Activated CD8-positive, alpha-beta T cell treated with anti-CD3 and anti-CD28 coated beads for 36 hours (primary cell): ENCODE results near the gene ANGPTL8. TPM values are rescaled to one million over a fixed set of nuclear protein-coding genes. Genes with fewer than 3 reads are reported as not detected.
A peak's percentile ranks its signal among the peaks of the same experiment; 100 is the strongest.

Source experiments
- ATAC-seq: fragments of 200-7000 bp; cut with Tn5 transposase; one replicate; pipeline ENCODE4 v1.10.0; 2021; ENCODE audit warnings: mild to moderate bottlenecking, moderate library complexity
- CTCF ChIA-PET: fragments of 350-600 bp; sonication (Branson Sonifier 250); formaldehyde crosslinking; loops from one replicate; lab custom pipeline; 2021; ENCODE audit warnings: antibody characterized with exemption; lab: Charles Lee
- POLR2A ChIA-PET: fragments of 350-600 bp; sonication (Branson Sonifier 250); formaldehyde crosslinking; loops from one replicate; lab custom pipeline; 2021; ENCODE audit warnings: antibody characterized with exemption; lab: Charles Lee
- DNase-seq: peaks from one replicate; pipeline ENCODE4 v3.0.0-alpha.2; 2020
- H3K27ac Mint-ChIP-seq: one replicate; pipeline ENCODE4 v1.8.0; 2021; ENCODE audit warnings: mild to moderate bottlenecking, mixed read lengths
- H3K27me3 Mint-ChIP-seq: one replicate; pipeline ENCODE4 v1.8.0; 2021; ENCODE audit warnings: mixed read lengths
- H3K36me3 Mint-ChIP-seq: one replicate; pipeline ENCODE4 v1.8.0; 2021; ENCODE audit warnings: low read depth, mixed read lengths
- H3K4me1 Mint-ChIP-seq: one replicate; pipeline ENCODE4 v1.8.0; 2021; ENCODE audit warnings: low read depth, mixed read lengths
- H3K4me3 Mint-ChIP-seq: one replicate; pipeline ENCODE4 v1.8.0; 2021; ENCODE audit warnings: mild to moderate bottlenecking, moderate library complexity, mixed read lengths
- H3K9me3 Mint-ChIP-seq: one replicate; pipeline ENCODE4 v1.8.0; 2021; ENCODE audit warnings: mixed read lengths
- intact Hi-C: fragments of 100-400 bp; cut with micrococcal nuclease; formaldehyde crosslinking; loops from one replicate; pipeline ENCODE4 v1.10.0; 2022
- total RNA-seq, 2 experiments: library from RNA; stranded (reverse); gene quantifications; one replicate each; pipeline ENCODE4 v1.2.3, GENCODE V29; 2021
- TF ChIP-seq, protein P1 (sequence below): fragments of 200-600 bp; IDR thresholded peaks from one replicate; pipeline ENCODE4 v1.8.0; 2022; ENCODE audit warnings: antibody characterized with exemption, mild to moderate bottlenecking

The ANGPTL8 gene
- total RNA-seq, 2 experiments from 2014 or later = not detected

DNA sequence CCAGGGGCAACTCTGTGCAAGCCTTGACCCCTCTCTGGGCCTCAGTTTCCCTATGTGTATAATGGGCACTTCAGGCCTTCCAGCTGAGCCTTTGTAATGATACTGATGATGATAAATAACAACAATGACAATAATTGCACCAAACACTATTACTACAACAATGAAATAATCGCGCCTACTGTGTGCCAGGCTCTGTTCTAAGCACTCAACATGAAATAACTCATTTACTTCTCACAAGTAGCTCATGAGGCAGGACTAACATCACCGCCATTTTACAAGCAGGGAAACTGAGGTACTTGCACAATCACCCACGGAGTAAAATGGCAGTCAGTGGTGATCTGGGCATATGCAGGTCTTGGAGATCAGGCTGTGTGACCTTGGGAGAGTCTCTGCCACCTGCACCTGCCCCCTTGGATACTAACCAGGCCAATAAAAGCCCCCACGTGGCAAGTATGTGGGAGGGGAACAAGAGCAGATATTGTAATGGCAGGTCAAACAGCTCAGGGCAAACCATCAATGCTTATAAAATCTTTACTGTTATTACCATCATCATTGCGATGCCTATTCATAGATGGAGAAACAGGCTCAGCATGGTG is 540 bp upstream of the ANGPTL8 start:
- DNase-seq (no peak), ATAC-seq (no peak)
- Mint-ChIP-seq H3K9me3 (peaks cover 5% of the 10 kb centered on the region), H3K4me3 (no peak overlapping the region), H3K4me1 (peaks cover 5% of the 10 kb centered on the region), H3K27ac (no peak overlapping the region), H3K27me3 (peaks cover 9% of the 10 kb centered on the region), H3K36me3 (peaks cover 2% of the 10 kb centered on the region)
- POLR2A ChIA-PET = no interaction called here
- intact Hi-C loops = no loop called here
- CTCF ChIA-PET = interaction anchor here (2.1 kb wide), 1 partner anchor 243 kb away, joined by 6 read pairs; no protein-coding TSS in a partner anchor
- TF ChIP-seq, protein P1, sequence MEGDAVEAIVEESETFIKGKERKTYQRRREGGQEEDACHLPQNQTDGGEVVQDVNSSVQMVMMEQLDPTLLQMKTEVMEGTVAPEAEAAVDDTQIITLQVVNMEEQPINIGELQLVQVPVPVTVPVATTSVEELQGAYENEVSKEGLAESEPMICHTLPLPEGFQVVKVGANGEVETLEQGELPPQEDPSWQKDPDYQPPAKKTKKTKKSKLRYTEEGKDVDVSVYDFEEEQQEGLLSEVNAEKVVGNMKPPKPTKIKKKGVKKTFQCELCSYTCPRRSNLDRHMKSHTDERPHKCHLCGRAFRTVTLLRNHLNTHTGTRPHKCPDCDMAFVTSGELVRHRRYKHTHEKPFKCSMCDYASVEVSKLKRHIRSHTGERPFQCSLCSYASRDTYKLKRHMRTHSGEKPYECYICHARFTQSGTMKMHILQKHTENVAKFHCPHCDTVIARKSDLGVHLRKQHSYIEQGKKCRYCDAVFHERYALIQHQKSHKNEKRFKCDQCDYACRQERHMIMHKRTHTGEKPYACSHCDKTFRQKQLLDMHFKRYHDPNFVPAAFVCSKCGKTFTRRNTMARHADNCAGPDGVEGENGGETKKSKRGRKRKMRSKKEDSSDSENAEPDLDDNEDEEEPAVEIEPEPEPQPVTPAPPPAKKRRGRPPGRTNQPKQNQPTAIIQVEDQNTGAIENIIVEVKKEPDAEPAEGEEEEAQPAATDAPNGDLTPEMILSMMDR = no peak

DNA sequence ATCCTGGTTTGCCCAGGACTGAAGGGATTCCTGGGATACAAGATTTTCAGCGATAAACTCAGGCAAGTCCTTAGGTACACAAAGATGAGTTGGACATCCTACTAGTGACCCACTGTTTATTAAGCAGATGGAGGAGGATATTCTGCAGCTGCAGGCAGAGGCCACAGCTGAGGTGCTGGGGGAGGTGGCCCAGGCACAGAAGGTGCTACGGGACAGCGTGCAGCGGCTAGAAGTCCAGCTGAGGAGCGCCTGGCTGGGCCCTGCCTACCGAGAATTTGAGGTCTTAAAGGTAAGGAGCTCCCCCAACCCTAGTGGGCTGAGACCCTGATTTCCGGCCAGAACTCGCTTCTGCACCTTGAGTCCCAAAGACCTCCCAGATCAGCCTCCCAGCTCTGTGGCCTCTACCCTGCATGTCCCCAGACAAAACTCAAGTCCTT is 607 bp downstream of the ANGPTL8 start:
- H3K27ac Mint-ChIP-seq = no peak overlapping the region
- ATAC-seq (no peak), DNase-seq (no peak)
- CTCF ChIA-PET = interaction anchor here (2.1 kb wide), 1 partner anchor 242 kb away, joined by 6 read pairs; no protein-coding TSS in a partner anchor
- H3K36me3 Mint-ChIP-seq = peaks cover 2% of the 10 kb centered on the region
- H3K4me3 Mint-ChIP-seq = no peak overlapping the region
- POLR2A ChIA-PET = interaction anchor here (1.2 kb wide), 1 partner anchor 14 kb away, joined by 3 read pairs; no protein-coding TSS in a partner anchor
- peaks cover 5% of the 10 kb centered on the region for H3K4me1 Mint-ChIP-seq
- intact Hi-C loops = no loop called here
- TF ChIP-seq, protein P1 = no peak
- peaks cover 9% of the 10 kb centered on the region for H3K27me3 Mint-ChIP-seq
- peaks cover 5% of the 10 kb centered on the region for H3K9me3 Mint-ChIP-seq

DNA sequence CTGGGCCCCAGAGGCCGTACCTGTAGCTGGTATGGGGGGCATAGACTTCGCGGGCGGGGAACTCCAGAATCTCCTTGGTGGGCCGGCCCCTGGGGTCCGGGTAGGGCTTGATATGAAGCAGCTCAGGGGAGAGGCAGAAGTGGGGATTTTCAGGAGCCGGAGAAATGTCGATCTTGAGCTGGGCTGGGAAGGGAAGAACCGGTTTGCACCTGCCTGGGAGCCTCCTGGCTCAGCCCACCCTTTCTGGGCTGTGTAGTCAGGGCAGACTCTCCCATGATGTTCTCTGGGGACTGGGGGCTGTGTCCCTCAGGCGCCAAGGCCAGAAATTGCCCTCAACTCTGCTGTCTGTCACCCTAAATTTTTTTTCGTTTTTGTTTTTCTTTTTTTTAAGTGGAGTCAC is 2.6 kb downstream of the ANGPTL8 start:
- CTCF ChIA-PET = interaction anchor here (1.1 to 1.9 kb wide), 3 partner anchors 9 to 241 kb away, joined by 3 to 9 read pairs (median 4); partner anchors contain the start of gene LDLR
- Mint-ChIP-seq H3K27ac (no peak overlapping the region), H3K4me3 (no peak overlapping the region), H3K4me1 (peaks cover 5% of the 10 kb centered on the region), H3K9me3 (peaks cover 5% of the 10 kb centered on the region), H3K27me3 (peaks cover 14% of the 10 kb centered on the region), H3K36me3 (peaks cover 2% of the 10 kb centered on the region)
- TF ChIP-seq, protein P1 = no peak
- no peak for DNase-seq
- POLR2A ChIA-PET = interaction anchor here (0.8 kb wide), 1 partner anchor 28 kb away, joined by 3 read pairs; no protein-coding TSS in a partner anchor
- intact Hi-C loops = no loop called here
- ATAC-seq = no peak

DNA sequence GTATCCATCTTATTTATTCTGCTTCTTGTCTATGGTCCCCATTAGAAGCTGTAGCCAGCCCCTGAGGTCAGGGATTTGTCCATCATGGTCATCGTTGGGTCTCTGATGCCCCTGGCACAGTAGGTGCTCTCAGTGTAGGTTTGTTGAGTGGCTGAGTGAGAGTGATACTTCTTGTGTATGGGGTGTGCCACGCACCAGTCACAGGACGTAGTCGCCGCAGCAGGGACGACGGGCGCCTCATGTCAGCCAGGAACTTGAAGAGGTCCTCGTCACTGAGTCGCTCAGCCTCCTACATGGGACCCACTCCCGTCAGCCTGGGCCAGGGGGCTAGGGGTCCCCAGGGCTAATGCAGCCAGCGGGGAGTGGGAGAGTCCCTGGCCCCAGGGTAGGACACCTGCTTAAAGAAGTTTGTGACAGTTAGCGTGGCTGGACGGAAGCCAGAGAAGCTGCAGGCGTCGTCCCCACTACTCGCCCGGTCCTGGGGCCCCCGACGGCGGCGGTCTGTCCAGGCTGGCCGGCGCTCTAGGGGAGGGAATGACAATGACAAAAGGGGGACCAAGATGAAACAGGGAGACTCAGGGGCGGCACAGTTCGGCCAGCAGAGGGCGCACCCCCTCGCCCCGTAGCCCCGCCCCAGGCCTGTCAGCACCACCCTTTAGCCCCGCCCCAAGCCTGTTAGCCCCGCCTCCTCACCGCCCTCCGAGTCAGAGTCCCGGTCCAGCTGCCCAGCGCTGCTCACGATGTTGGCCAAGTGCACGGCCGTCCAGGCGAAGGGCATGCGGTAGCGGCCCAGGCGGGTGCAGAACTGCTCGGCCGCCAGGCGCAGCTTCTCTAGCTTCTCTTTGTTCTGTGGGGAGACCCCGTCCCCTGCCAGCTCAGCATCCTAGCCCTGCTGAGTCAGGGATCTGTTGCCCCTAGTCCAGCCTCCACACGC is 3.7 kb downstream of the ANGPTL8 start:
- Mint-ChIP-seq H3K27me3 (peaks cover 16% of the 10 kb centered on the region), H3K27ac (no peak overlapping the region), H3K4me3 (no peak overlapping the region), H3K36me3 (peaks cover 2% of the 10 kb centered on the region), H3K9me3 (peaks cover 5% of the 10 kb centered on the region), H3K4me1 (peaks cover 5% of the 10 kb centered on the region)
- TF ChIP-seq, protein P1 = peak; percentile 79
- ChIA-PET POLR2A (interaction anchor here (0.7 to 1.6 kb wide), 3 partner anchors 24 to 95 kb away, joined by 3 to 4 read pairs (median 3); no protein-coding TSS in a partner anchor), CTCF (interaction anchor here (0.7 to 2.3 kb wide), 10 partner anchors 8 to 239 kb away, joined by 3 to 9 read pairs (median 4); partner anchors contain the start of genes LDLR and SWSAP1)
- DNase-seq = peak; percentile 93
- intact Hi-C loops = no loop called here
- peak; percentile 100 for ATAC-seq
